Lower leg skin (tissue), 3 donors: ENCODE results near the gene KCNN4.

Experiments used
- CTCF ChIP-seq, 3 donors: fragments of 450-650 bp; IDR thresholded peaks; one replicate each; pipeline ENCODE4 v1.5.1; 2016; ENCODE audit warnings: antibody characterized with exemption in 3 of 3, mild to moderate bottlenecking in 3 of 3, moderate library complexity in 2 of 3
- POLR2A ChIP-seq, 2 donors: fragments of 450-650 bp; IDR thresholded peaks; one replicate each; pipeline ENCODE4 v1.6.1; 2016 to 2017; ENCODE audit warnings: antibody characterized with exemption in 2 of 2, mild to moderate bottlenecking in 1 of 2, moderate library complexity in 1 of 2

DNA sequence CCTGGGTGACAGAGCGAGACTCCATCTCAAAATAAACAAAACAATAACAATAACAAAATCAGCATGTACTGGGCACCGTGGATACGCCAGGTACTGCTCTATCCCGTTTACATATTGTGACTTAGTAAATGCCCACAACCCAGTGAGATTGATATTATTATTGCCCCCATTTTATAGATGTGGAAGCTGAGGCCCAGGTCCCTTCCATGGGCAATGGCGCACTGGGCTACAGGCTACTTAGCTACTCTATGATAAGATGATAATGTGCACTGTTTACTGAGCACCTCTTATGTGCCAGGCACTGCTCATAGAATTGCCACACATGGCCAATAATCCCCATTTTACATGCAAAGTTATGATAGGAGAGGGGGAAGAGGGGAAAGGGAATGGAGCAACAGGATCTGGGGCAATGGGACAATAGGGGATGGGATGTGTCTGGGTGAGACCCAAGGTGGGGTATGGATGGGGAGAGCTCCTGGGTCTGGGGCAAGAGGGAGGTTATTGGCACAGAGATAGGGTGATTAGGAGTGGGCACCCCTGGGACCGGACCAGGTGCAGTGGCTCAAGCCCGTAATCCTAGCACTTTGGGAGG, 5.4 kb downstream of the KCNN4 start:
- no peak for TF ChIP-seq CTCF (IDR thresholded peaks at IDR 0.05)
- no peak for TF ChIP-seq POLR2A (IDR thresholded peaks at IDR 0.05)
